Measurements from ENCODE around the gene TCERG1L. TPM values are rescaled to one million over a fixed set of nuclear protein-coding genes. Genes with fewer than 3 reads are reported as not detected.

Gene TCERG1L
- total RNA-seq, 2 donors from 2014 or later = not detected

DNA sequence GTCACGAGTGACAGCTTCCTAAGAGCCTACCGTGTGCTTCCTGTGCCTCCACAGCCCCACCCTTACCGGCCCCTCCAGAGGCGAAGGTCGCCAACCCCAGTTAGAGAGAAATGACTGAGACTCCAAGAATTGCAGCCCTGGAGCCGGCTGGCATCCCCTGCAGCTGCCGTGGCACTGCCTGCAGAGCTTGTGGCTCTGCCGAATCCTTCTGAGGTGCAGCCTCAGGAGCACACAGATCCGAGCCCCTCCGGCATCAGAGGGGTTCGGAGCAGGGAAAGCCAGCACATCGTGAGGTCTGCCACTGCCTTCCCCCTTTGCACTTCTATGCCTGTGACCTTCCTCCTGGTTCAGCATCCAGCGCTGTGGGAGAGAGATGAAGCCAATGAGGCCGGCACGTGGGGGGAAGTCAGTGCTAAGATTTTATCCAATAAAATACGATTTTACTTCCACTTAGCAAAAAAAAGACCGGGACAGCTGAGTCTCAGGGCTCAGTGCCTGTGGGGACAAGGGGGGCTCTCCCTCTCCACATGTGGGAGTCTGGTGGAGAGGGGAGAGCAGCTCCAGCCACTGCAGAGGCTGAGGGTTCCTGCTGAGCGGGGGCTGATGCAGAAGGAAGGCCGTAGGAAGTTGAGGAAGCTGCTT, 80.1 kb downstream of the TCERG1L start:
- H3K27me3 ChIP-seq (replicated peaks; ENCODE audit: insufficient read depth) = no peaks in the 10 kb centered on the region
- no peaks in the 10 kb centered on the region for H3K36me3 ChIP-seq
- no peak for DNase-seq (ENCODE audit: low spot score)
- no peaks in the 10 kb centered on the region for H3K9me3 ChIP-seq
- no peak for ATAC-seq (ENCODE audit: insufficient number of reproducible peaks, low FRiP score, low read depth)
- no peaks in the 10 kb centered on the region for H3K4me1 ChIP-seq (ENCODE audit: control insufficient read depth in 1 of 2, low read depth in 2 of 2)
- no peak overlapping the region for H3K27ac ChIP-seq
- TF ChIP-seq, protein P1, sequence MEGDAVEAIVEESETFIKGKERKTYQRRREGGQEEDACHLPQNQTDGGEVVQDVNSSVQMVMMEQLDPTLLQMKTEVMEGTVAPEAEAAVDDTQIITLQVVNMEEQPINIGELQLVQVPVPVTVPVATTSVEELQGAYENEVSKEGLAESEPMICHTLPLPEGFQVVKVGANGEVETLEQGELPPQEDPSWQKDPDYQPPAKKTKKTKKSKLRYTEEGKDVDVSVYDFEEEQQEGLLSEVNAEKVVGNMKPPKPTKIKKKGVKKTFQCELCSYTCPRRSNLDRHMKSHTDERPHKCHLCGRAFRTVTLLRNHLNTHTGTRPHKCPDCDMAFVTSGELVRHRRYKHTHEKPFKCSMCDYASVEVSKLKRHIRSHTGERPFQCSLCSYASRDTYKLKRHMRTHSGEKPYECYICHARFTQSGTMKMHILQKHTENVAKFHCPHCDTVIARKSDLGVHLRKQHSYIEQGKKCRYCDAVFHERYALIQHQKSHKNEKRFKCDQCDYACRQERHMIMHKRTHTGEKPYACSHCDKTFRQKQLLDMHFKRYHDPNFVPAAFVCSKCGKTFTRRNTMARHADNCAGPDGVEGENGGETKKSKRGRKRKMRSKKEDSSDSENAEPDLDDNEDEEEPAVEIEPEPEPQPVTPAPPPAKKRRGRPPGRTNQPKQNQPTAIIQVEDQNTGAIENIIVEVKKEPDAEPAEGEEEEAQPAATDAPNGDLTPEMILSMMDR (IDR thresholded peaks at IDR 0.05) = no peak
- no peak overlapping the region for H3K4me3 ChIP-seq

DNA sequence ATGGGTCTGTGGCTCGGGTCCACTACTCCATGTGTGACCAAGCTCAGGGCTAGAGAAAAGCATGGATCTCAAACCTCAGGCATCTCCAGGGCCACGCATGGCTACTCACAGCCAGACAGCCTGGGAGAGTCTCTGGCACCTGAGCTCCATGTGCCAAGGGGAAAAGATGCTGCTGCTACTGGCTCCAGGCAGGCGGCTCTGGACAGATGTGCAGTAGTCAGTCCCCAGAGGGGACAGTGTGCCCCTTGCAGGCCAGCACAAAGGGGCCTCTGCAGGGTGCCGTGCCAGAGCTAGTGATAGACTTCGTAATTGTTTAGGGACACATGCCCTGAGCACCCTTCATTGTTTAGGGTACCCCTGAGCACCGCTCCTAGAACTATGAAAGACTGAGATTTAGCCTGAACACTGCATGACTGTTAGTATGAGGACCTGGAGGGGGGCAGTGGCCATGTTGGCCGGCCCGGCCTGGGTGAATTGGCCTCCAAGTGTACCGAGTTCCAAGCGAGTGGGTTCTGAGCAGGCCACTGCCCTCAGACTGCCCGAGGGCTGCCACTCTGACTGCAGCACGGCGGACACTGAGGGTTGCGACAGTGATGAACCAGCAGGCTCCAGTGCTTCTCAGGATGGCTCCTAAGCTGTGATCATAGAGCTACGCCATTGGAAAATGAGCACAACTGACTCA, 80.7 kb downstream of the TCERG1L start:
- no peaks in the 10 kb centered on the region for H3K4me1 ChIP-seq (ENCODE audit: control insufficient read depth in 1 of 2, low read depth in 2 of 2)
- TF ChIP-seq, protein P1 (IDR thresholded peaks at IDR 0.05) = no peak
- H3K27me3 ChIP-seq (replicated peaks; ENCODE audit: insufficient read depth) = no peaks in the 10 kb centered on the region
- no peaks in the 10 kb centered on the region for H3K36me3 ChIP-seq
- H3K4me3 ChIP-seq = no peak overlapping the region
- DNase-seq (ENCODE audit: low spot score) = no peak
- H3K27ac ChIP-seq = no peak overlapping the region
- no peaks in the 10 kb centered on the region for H3K9me3 ChIP-seq
- no peak for ATAC-seq (ENCODE audit: insufficient number of reproducible peaks, low FRiP score, low read depth)

DNA sequence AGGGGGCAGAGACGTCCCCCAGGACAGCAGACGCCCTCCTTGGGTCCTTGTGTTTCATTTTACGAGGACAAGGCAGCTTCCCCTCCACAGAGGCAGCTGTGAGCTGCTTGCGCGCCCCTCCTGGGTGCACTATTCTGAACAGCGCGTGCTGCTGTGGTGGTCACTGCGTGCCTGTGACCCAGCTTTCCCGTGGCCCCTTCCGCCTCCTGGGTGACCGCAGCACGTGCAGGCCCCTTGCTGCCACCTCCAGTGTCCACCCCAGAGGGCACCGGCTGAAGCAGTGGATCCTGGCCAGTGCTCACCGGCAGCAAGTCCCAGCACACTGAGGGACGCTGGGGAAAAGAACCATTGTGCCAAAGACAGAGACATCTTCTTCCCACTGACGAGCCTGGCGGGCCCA, 81.4 kb downstream of the TCERG1L start:
- Histone ChIP-seq H3K4me1 (ENCODE audit: control insufficient read depth in 1 of 2, low read depth in 2 of 2) (no peaks in the 10 kb centered on the region), H3K27me3 (replicated peaks; ENCODE audit: insufficient read depth) (no peaks in the 10 kb centered on the region), H3K4me3 (no peak overlapping the region), H3K9me3 (no peaks in the 10 kb centered on the region), H3K27ac (no peak overlapping the region), H3K36me3 (no peaks in the 10 kb centered on the region)
- DNase-seq (ENCODE audit: low spot score) = no peak
- no peak for ATAC-seq (ENCODE audit: insufficient number of reproducible peaks, low FRiP score, low read depth)
- TF ChIP-seq, protein P1 (IDR thresholded peaks at IDR 0.05) = no peak

DNA sequence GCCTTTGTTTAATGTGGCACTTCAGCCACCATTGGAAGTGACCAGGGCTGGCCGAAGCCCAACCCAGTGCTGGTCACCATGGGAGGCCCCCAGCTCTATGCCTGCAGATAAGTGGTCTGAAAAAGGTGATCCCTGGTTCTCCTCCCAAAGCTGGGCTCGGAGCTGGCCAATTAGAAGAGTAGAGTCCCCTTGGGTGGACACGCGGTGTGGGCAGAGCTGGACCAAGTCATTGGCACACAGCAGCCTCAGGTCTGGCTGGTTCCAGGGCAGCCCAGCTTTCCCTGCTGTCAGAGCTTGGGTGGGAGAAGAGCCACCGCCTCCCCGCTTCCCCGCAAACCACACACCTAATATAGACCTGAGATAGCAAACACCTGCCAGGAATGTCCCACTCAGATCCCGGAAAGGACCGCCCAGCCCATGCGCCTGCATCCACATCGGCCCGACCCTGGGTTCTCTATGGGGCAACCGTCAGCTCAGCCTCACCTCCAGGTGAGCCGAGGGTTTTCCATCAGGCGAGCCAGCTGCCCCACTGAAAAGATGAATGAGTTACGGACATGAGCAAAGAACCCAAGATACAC, 84.3 kb downstream of the TCERG1L start:
- DNase-seq (ENCODE audit: low spot score) = no peak
- ATAC-seq (ENCODE audit: insufficient number of reproducible peaks, low FRiP score, low read depth) = no peak
- Histone ChIP-seq H3K4me3 (no peak overlapping the region), H3K9me3 (no peaks in the 10 kb centered on the region), H3K36me3 (no peaks in the 10 kb centered on the region), H3K27me3 (replicated peaks; ENCODE audit: insufficient read depth) (no peaks in the 10 kb centered on the region), H3K4me1 (ENCODE audit: control insufficient read depth in 1 of 2, low read depth in 2 of 2) (no peaks in the 10 kb centered on the region), H3K27ac (no peak overlapping the region)
- TF ChIP-seq, protein P1 (IDR thresholded peaks at IDR 0.05) = no peak

DNA sequence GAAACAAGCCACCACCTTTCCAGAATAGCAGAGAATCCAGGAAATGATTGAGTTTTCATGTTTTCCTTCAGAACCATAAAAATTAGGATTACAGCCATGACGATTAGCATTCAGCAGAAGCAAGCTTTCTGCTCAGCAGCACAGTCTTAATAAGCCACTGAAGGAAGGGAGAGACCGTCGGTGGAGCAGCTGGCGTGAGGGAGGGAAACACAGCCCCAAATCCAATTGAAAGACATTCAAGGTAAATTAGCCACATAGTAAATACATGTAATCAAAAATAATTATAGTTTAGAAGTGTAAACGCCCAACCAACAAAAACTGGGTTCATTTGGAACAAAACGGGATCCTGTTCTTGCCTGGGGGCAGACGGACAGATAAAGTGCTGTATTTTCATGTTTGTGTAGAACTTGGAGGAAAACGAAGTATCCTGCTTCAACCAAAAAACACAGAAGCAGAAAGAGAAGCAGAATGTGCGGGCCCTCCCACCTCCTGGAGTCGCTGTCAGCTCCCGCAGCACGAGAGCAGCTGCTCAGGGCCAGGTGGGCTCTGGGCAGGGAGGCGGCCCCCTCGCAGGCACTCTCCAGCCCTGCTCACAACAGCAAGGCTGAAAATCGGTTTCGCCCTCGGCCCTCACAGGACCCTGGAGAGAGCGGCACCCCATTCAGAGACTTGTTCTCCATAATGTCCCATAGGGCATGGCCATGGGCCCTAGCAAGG, 84.9 kb downstream of the TCERG1L start:
- no peaks in the 10 kb centered on the region for H3K4me1 ChIP-seq (ENCODE audit: control insufficient read depth in 1 of 2, low read depth in 2 of 2)
- TF ChIP-seq, protein P1 (IDR thresholded peaks at IDR 0.05) = no peak
- no peak overlapping the region for H3K4me3 ChIP-seq
- ATAC-seq (ENCODE audit: insufficient number of reproducible peaks, low FRiP score, low read depth) = no peak
- no peak overlapping the region for H3K27ac ChIP-seq
- no peak for DNase-seq (ENCODE audit: low spot score)
- no peaks in the 10 kb centered on the region for H3K27me3 ChIP-seq (replicated peaks; ENCODE audit: insufficient read depth)
- H3K9me3 ChIP-seq = no peaks in the 10 kb centered on the region
- no peaks in the 10 kb centered on the region for H3K36me3 ChIP-seq

Data from thoracic aorta (tissue), 2 donors.